COR-L47 (cell line): ENCODE results near the gene BUD31.
A peak's percentile ranks its signal among the peaks of the same experiment; 100 is the strongest.

Experiments
- DNase-seq: peaks from one replicate; lab custom pipeline; 2025; lab: John Stamatoyannopoulos, UW

Gene BUD31

GRCh38 chr7:99433158-99433557 is 24.4 kb downstream of the BUD31 start:
- DNase-seq, result no peak

- no peak for DNase-seq
These were observed 29.3 kb downstream of the BUD31 start for GRCh38 chr7:99437946-99438572.

- DNase-seq, result peak; percentile 92
These were observed 30.1 kb downstream of the BUD31 start, which contains the start of the genes CPSF4 and PTCD1 for GRCh38 chr7:99438573-99439480. TSS of gene CPSF4 (plus strand) at chr7:99438943. CDS start at chr7:99439083, 140 bp downstream. TSS of gene PTCD1 (minus strand) at chr7:99438798. CDS start at chr7:99435242, 3,556 bp downstream.

GRCh38 chr7:99440195-99440594 is 31.4 kb downstream of the BUD31 start:
- no peak for DNase-seq

- no peak for DNase-seq
These were observed 37.3 kb downstream of the BUD31 start for GRCh38 chr7:99446096-99446495.

GRCh38 chr7:99447943-99448342 is 39.2 kb downstream of the BUD31 start:
- no peak for DNase-seq

- DNase-seq, result no peak
These were observed 40.1 kb downstream of the BUD31 start for GRCh38 chr7:99448855-99449254.

GRCh38 chr7:99449326-99449725 is 40.6 kb downstream of the BUD31 start:
- DNase-seq, result no peak

- no peak for DNase-seq
These were observed 43.2 kb downstream of the BUD31 start for GRCh38 chr7:99451936-99452335.

GRCh38 chr7:99452541-99452940 is 43.8 kb downstream of the BUD31 start:
- DNase-seq, result no peak

- no peak for DNase-seq
These were observed 44.3 kb downstream of the BUD31 start for GRCh38 chr7:99453105-99453504.

GRCh38 chr7:99455874-99456273 is 47.1 kb downstream of the BUD31 start:
- no peak for DNase-seq

GRCh38 chr7:99456288-99456687 is 47.5 kb downstream of the BUD31 start:
- DNase-seq, result no peak

GRCh38 chr7:99457050-99457649 is 48.4 kb downstream of the BUD31 start:
- no peak for DNase-seq

- no peak for DNase-seq
These were observed 49.1 kb downstream of the BUD31 start for GRCh38 chr7:99457650-99458493.

GRCh38 chr7:99459087-99459486 is 50.3 kb downstream of the BUD31 start:
- peak; percentile 3 for DNase-seq

- no peak for DNase-seq
These were observed 51.9 kb downstream of the BUD31 start for GRCh38 chr7:99460651-99461050.

GRCh38 chr7:99461221-99461620 is 52.5 kb downstream of the BUD31 start:
- DNase-seq, result no peak

- DNase-seq, result no peak
These were observed 56.6 kb downstream of the BUD31 start for GRCh38 chr7:99465421-99465768.

GRCh38 chr7:99468336-99468918 is 59.7 kb downstream of the BUD31 start:
- DNase-seq, result no peak
